ENCODE data around the gene CAPN10.

CAPN10 gene

DNA sequence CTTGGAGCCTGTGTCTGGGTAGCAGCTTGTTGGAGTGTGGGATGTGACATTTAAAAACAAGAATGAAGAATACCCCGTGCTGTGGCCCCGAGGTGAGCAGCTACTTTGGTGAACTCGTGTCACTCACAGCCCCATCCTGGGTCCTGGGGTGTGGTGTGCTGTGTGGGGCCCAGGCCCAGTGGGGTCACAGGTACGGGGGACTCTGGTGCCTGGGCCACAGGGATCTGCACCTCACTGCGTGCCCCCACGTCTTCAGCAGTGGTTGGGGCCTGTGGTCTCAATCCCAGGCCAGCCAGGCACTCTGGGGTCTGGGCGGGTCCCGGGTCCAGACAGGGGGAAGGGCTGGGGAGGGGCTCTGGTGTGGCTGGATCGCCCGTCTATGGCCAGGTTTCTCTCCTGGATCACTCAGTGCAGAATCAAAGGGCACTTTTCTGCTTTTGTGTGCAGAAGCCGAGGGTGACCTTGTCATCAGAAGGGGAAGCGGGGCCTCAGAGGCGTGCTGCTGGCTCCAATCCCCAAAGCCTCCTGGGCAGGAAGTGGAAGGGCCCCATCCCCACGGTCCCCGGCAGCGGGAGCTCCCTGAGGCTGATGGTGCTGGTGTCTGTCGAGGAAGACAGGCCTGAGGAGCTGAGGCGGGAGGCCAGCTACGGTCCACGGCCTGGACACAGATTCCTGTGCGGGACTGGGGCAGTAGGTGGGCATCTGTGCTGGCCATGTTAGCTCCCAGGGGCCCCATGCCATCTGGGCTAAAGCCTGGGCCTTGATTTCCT, 40.2 kb downstream of the CAPN10 start:
- no peak for DNase-seq

GRCh38 chr2:240627736-240628506, 41.4 kb downstream of the CAPN10 start:
- no peak for DNase-seq

DNA sequence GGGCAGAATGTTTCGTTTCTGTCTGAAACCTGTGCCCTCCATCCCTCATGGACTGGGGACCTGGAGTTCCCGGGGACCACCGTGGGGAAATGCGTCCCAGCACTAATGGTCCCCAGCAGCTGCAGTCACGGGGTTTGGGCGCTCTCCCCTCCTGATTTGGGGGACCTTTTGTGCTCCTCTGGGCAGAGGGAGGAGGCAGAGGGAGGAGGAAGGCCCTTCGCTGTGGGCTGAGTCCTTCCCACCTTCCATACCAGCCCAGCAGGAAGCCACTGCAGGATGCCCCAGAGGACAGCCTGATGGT, 41.9 kb downstream of the CAPN10 start:
- no peak for DNase-seq

- DNase-seq = no peak
Observed at GRCh38 chr2:240628808-240629618, 42.5 kb downstream of the CAPN10 start.

- DNase-seq = no peak
Observed at GRCh38 chr2:240629619-240629967, 43.1 kb downstream of the CAPN10 start.

DNA sequence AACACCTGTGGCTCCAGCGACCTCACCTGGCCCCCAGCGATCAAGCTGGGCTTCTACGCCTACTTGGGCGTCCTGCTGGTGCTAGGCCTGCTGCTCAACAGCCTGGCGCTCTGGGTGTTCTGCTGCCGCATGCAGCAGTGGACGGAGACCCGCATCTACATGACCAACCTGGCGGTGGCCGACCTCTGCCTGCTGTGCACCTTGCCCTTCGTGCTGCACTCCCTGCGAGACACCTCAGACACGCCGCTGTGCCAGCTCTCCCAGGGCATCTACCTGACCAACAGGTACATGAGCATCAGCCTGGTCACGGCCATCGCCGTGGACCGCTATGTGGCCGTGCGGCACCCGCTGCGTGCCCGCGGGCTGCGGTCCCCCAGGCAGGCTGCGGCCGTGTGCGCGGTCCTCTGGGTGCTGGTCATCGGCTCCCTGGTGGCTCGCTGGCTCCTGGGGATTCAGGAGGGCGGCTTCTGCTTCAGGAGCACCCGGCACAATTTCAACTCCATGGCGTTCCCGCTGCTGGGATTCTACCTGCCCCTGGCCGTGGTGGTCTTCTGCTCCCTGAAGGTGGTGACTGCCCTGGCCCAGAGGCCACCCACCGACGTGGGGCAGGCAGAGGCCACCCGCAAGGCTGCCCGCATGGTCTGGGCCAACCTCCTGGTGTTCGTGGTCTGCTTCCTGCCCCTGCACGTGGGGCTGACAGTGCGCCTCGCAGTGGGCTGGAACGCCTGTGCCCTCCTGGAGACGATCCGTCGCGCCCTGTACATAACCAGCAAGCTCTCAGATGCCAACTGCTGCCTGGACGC, 43.6 kb downstream of the CAPN10 start:
- DNase-seq = no peak

DNA sequence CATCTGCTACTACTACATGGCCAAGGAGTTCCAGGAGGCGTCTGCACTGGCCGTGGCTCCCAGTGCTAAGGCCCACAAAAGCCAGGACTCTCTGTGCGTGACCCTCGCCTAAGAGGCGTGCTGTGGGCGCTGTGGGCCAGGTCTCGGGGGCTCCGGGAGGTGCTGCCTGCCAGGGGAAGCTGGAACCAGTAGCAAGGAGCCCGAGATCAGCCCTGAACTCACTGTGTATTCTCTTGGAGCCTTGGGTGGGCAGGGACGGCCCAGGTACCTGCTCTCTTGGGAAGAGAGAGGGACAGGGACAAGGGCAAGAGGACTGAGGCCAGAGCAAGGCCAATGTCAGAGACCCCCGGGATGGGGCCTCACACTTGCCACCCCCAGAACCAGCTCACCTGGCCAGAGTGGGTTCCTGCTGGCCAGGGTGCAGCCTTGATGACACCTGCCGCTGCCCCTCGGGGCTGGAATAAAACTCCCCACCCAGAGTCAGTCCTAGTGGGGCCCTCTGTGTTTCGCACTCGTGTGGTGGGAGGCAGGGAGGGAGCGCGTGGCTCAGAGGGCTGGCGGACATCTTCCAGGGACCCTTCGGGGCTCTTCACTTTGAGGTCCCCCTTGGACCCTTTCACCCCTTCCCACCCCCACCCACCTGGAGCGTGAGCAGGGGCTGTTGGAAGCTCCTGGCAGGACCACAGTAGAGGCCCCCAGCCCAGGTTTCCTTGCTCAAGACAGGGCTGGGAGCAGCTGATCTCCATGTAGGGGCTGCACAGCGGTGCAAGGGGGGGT, 44.4 kb downstream of the CAPN10 start:
- no peak for DNase-seq

- no peak for DNase-seq
Observed at GRCh38 chr2:240631548-240632305, 45.2 kb downstream of the CAPN10 start.

DNA sequence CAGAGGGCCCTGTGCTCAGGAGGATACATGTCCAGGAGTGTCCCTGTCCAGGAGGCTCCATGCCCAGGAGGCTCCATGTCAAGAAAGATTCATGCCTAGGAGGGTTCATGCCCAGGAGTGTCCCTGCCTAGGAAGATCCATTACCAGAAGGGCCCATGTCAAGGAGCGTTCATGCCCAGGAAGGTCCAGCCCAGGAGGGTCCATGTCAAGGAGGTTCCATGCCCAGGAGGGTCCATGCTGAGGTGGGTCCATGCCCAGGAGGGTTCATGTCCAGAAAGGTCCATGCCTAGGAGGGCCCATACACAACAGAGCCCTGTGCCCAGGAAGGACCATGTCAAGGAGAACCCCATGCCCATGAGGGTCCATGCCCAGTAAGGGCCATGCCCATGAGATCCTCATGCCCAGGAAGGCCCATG, 45.8 kb downstream of the CAPN10 start:
- DNase-seq = no peak

DNA sequence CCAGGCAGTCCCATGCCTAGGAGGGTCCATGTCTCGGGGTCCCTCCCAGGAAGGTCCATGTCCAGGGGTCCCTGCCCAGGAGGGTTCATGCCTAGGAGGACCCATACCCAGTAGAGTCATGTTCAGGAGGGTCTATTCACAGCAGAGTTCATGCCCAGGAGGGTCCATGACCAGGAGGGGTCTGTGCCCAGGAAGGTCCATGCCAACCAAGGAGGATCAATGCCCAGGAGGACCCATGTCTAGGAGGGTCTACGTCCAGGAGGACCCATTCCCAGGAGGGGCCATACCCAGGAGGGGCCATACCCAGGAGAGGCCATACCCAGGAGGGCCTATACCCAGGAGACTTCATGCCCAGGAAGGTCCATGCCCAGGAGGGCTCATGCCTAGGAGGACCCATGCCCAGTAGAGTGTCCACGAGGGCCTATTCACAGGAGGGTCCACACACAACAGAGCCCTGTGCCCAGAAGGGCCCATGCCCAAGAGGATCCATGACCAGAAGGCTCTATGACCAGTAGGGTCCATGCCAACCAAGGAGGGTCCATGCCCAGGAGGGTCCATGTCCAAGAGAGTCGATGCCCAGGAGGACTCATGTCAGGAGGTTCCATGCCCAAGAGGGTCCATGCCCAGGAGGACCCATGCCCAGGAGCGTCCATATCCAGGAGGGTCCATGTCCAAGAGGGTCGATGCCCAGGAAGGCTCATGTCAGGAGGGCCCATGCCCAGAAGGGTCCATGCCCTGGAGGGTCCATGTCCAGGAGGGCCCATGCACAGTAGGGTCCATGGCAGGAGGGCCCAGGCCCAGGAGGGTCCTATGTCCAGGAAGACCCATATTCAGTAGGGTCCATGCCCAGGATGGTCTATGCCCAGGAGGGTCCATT, 48.8 kb downstream of the CAPN10 start:
- DNase-seq = no peak

DNA sequence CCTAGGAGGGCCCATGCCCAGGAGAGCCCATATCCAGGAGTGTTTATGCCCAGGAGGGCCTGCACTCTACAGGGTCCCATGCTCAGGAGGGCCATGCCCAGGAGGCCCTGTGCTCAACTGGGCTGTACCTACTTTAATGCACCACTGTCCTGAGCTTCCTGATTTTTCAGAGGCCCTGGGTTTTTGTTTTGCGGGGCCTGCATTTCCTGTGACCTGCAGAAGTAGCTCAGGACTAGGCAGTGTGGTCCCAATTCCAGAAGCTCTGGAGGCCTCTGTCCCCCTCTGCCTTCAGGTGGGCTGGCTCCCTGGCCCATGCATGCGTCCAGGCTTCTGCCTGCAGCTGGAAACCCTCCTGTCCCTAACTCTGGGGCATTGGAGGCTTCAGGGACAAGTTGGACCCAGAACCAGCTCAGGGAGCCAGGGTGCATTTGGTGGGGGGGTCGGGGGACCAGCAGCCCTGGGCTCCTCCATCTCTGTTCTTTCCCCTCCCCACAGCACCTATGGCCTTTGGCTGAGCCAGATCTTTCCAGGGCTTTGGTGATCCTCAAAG, 49.5 kb downstream of the CAPN10 start:
- no peak for DNase-seq

GRCh38 chr2:240636563-240637115, 50.1 kb downstream of the CAPN10 start:
- DNase-seq = no peak

DNA sequence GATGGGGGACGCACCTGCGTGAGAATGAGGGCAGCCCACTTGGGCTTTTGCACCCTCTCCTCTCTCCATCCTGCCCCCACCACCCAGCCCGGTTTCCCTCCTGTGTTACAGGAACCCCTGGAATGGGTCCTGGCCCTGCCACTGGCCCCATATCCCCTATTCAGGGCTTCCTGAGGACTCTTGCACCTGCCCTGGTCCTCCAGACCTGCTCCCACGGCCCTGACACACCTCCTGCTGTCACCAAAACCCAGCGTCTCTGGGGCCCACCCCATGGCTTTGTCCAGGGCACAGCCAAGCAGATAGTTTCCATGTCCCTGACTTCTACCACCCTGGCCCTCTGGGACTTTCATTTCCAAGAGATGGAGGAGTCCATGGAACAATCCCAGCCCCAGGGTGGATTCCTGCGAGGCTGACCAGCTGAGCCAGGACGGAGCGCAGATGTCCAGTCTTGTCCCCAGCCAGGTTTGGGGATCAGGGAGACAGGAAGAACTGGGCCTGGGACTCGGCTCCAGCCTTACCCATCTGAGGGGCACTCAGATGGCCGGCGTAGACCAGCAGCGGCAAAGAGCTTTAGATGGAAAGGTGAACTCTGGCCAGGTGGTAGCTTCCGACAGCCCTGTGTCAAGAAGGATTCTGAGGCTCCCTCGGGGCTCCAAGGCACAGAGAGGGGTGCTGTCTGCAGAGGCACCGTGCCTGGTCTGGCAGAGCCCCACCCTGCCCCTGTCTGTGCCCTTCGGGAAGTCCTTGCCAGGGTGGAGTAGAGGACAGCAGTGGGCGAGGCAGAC, 50.8 kb downstream of the CAPN10 start:
- DNase-seq = no peak

GRCh38 chr2:240637901-240638345, 51.4 kb downstream of the CAPN10 start:
- no peak for DNase-seq

- DNase-seq = no peak
Observed at GRCh38 chr2:240638512-240639160, 52.1 kb downstream of the CAPN10 start.

GRCh38 chr2:240639566-240639965, 53.0 kb downstream of the CAPN10 start:
- DNase-seq = no peak

- no peak for DNase-seq
Observed at GRCh38 chr2:240640939-240641338, 54.4 kb downstream of the CAPN10 start.

Data from amniotic stem cell (primary cell).